Middle frontal gyrus (tissue), 1 donor: ENCODE data around the gene CENPO.
A peak's percentile ranks its signal among the peaks of the same experiment; 100 is the strongest.
"Not testable (repeated sequence)": the region's sequence is repeated elsewhere in the genome, so short reads cannot be mapped to it uniquely, and the experiment has no call there.

Experiments
- DNase-seq: peaks from one replicate; pipeline ENCODE4 v3.0.0-alpha.2; 2015; ENCODE audit warnings: low spot score; ENCODE audit errors: extremely low spot score

The CENPO gene

GRCh38 chr2:24824071-24824588 is 30.9 kb downstream of the CENPO start:
- DNase-seq: no peak

GRCh38 chr2:24824966-24825882 is 32.0 kb downstream of the CENPO start:
- DNase-seq: no peak

- no peak for DNase-seq
Observed at GRCh38 chr2:24825883-24826772, 32.9 kb downstream of the CENPO start.

- no peak for DNase-seq
Observed at GRCh38 chr2:24826773-24827145, 33.5 kb downstream of the CENPO start.

- DNase-seq: peak; percentile 87
Observed at GRCh38 chr2:24827321-24828237, 34.4 kb downstream of the CENPO start.

GRCh38 chr2:24828238-24828996 is 35.2 kb downstream of the CENPO start:
- no peak for DNase-seq

- no peak for DNase-seq
Observed at GRCh38 chr2:24830351-24830750, 37.1 kb downstream of the CENPO start.

GRCh38 chr2:24830786-24831185 is 37.6 kb downstream of the CENPO start:
- DNase-seq: no peak

- DNase-seq: no peak
Observed at GRCh38 chr2:24831221-24832072, 38.2 kb downstream of the CENPO start.

GRCh38 chr2:24832073-24832461 is 38.8 kb downstream of the CENPO start:
- peak; percentile 54 for DNase-seq

GRCh38 chr2:24832521-24832920 is 39.3 kb downstream of the CENPO start:
- DNase-seq: no peak

- no peak for DNase-seq
Observed at GRCh38 chr2:24832931-24833701, 39.9 kb downstream of the CENPO start.

GRCh38 chr2:24833821-24834732 is 40.9 kb downstream of the CENPO start:
- no peak for DNase-seq

- DNase-seq: no peak
Observed at GRCh38 chr2:24834733-24835395, 41.6 kb downstream of the CENPO start.

- not testable (repeated sequence) for DNase-seq
Observed at GRCh38 chr2:24835411-24835810, 42.2 kb downstream of the CENPO start.

- DNase-seq: no peak
Observed at GRCh38 chr2:24836206-24836605, 43.0 kb downstream of the CENPO start.

- no peak for DNase-seq
Observed at GRCh38 chr2:24836706-24837105, 43.5 kb downstream of the CENPO start.
